Smooth muscle cell of the pulmonary artery (primary cell): ENCODE measurements around the gene CLSTN2. TPM values are rescaled to one million over a fixed set of nuclear protein-coding genes. Genes with fewer than 3 reads are reported as not detected.

Experiments
- total RNA-seq: library from RNA; depleted of rRNA; stranded (reverse); fragments of >200 nt; gene quantifications from 2 replicates; pipeline ENCODE4 v1.2.3, GENCODE V29; 2014

The CLSTN2 gene
- total RNA-seq, result 0.33 and 1.6 TPM in 2 replicates

DNA sequence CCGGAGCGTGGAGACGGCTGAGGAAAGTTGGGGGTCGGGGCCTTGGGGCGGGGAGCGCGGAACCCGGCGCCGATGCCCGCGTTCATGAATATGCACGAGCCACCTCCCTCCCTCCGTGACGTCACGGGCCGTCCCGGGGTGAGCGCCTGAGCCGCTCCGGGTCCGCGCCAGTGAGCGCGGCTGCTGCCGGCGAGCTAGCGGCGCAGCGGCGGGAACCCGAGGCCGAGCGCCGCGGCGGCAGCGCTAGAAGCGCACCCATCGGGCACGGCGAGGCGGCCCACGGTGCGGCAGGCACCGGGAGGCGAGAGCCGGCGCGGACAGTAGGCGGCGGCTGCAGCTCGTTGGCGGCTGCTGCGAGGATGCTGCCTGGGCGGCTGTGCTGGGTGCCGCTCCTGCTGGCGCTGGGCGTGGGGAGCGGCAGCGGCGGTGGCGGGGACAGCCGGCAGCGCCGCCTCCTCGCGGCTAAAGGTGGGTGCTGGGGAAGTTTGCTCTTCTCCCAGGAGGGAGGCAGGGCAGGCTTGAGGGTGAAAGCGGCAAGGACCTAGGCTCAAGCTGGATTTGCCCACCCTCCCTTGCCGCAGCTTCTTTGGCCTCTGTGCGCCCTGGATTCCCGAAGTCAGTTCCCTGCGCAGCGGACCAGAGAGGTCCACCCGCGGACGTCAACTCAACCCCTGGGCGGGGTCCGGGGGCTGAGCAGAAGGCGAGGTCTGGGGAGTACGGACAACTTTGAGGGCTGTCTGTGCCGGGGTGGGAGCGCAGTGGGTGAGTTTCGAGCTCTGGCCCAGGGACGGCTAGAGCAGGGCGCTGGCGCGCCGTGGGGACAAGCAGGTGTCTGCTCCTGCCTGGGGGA lies at the start of gene CLSTN2:
TSS of gene CLSTN2 (plus strand) at position 170 of the 850 bp plus-strand sequence.

